Muscle of back (tissue), 11 donors: ENCODE measurements around the gene ASXL2. TPM values are rescaled to one million over a fixed set of nuclear protein-coding genes. Genes with fewer than 3 reads are reported as not detected.

Experiments used
- DNase-seq, 3 donors: peaks; one replicate each; pipeline versions ENCODE4 v3.0.0 to v3.0.0-alpha.2; 2013
- polyA plus RNA-seq, 10 donors: library from polyadenylated mRNA; unstranded; fragments of 120-200 nt; gene quantifications; one replicate each; pipeline ENCODE4 v1.2.1, GENCODE V29; 2013; ENCODE audit not compliant: insufficient read length in 10 of 10

Gene ASXL2
- polyA plus RNA-seq, 10 donors, result 10.3 to 19.5 (median 13.4) TPM

DNA sequence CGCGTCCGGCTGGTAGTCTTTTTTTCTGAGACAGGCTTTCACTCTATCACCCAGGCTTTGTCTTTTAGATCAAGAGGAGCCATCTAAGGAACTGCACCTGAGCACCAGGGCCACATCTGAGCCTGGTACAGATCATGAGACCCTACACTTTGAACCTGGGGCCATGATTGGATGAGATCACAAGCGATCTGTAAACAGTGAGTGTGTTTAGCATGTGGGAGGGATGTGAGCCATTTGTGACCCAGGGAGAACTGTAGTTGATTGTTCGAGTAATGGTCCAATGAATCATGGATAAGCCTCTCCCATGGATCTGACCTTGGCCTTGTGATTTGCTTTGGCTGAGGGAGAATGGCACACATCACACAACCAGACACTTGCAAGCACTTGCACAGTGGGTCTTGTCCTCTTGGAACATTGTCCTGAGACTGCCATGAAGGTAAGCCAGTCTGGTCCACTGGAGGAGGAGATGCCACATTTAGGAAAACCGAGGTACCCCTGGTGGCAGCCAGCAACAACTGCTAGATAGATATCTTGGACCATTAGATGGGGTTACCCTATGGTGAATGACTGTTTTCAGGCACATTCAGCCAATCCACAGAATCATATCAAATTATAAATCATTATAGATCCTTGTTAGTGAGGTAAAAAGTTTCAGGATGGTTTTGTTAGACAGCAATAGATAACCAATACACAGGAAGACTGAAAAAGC lies 185.4 kb downstream of the ASXL2 start:
- DNase-seq, result no peak

DNA sequence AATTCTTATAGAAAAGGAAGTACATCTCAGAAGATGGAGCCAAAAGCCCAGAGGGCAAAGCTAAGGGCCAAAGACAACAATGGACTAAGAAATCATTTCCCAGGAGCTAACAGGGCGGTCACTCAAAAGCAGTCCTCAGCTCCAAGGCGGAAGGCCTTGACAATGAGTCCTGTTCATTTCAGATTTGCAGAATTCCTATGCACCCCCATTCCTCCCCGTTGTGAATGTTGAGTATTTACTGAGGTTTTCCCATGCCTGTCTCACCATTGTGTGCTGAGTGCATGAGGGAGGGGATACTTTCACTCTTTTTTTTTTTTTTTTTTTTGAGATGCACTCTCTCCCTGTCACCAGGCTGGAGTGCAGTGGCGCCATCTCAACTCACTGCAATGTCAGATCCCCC lies 186.1 kb downstream of the ASXL2 start:
- no peak for DNase-seq

DNA sequence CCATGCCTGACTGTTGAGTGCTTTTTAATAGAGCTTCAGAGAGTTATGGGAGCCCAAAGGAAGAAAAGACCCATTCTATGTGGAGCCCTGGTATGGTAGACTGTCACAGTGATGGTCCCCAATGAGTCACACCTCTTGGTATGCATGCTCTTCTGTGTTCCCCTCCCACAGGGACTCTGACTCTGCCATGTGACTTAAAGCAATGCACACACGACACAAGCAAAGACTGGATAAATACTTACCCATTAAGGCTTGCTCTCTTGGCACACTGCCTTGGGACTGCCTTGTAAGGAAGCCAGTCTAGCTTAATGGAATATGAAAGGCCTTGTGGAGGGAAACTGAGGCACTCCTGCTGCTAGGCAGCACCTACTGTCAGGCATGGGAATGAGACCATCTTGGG lies 188.2 kb downstream of the ASXL2 start:
- no peak for DNase-seq

DNA sequence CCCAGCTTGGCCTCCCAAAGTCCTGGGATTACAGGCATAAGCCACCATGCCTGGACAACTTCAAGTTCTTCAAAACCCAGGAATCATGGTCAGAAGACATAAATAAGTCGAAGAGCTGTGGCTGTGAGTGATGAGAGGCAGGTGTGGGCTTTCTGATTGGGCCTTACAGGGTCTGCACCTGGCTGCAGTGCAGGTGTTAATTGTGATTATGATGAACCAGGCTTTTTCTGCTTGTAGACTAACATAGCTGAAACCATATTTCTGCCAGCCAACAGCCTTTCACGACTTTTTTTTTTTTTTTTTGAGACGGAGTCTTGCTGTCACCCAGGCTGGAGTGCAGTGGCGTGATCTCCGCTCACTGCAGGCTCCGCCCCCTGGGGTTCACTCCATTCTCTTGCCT lies 190.1 kb downstream of the ASXL2 start:
- DNase-seq, result no peak

DNA sequence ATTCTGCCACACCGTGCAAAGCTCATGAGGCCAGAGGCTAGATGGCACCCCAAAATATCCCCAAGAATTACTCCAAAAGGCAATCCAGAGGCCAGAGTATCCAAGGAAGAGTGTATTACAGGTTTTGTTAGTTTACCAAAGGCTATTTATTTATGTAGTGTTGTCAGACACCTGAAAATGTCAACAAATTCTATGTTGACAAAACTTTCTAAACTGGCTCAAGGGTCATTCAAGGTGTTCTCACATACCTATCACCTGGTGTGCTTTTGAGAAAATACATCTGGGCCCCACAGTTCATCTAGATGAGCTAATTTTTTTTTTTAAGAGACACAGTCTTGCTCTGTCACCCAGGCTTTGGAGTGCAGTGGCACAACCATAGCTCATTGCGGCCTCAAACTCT lies 192.5 kb downstream of the ASXL2 start:
- no peak for DNase-seq

DNA sequence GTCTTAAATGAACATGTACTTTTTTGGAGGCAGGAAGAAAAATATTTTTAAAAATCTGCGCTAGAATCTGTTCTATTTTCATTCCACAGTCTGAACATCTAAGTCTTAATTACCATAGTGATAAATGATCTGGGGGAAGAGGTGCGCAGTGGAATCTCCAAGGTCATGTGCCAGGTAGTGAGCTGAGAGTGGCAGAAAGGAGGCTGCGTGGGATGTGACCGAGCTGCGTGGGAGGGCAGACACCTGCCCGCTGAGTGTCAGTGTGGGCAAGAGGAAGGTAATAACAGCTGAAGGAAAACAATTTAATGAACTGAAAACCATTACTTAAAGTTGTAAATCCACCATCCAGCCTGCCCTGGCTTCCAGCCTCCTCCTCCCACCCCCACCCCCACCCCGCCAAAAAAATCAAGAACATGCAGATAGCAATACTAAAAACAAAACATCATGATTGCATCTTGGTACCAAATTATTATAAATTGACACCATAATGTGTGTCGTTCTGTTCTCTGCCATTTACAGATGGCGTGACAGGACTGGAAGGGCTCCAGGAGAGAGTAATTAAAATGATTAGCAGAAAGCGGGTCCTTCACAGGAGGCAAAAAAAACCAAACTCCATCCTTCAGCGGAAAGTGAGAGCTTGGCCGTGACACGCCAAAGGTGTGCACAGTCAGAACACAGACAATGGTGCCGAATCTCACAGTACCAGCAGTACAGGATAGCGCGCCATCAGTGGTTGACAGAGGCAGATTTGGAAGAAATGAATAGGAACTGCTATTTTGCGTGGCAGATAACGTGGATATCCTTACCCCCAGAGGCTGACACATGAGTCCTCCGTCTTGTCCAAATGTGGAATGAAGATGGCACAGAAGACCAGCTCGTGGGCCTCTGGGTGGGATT lies 193.5 kb downstream of the ASXL2 start:
- DNase-seq, result no peak

Other genes starting within 250 kb of the ASXL2 start
- gene DTNB, start 204.9 kb downstream of the ASXL2 start, polyA plus RNA-seq, result 1 to 10 TPM; 3.5 to 9.1 (median 5.5) TPM
- 10 to 100 TPM in 2 of 10 donors, 1 to 10 TPM in 8; 6.8 to 14.8 (median 8.1) TPM for gene KIF3C, start 104.0 kb upstream of the ASXL2 start, polyA plus RNA-seq
- gene RAB10, start 155.6 kb upstream of the ASXL2 start, polyA plus RNA-seq, result 100 to 1,000 TPM in 7 of 10 donors, 10 to 100 TPM in 3; 84.2 to 117 (median 104) TPM